ENCODE data around the gene STON2. TPM values are rescaled to one million over a fixed set of nuclear protein-coding genes. Genes with fewer than 3 reads are reported as not detected.

The STON2 gene
- total and polyA plus RNA-seq, 2 of the 13 experiments (the other 11 are each of a cell fraction or from before 2014, with no cell fraction given) = 2.1 to 11.0 TPM

DNA sequence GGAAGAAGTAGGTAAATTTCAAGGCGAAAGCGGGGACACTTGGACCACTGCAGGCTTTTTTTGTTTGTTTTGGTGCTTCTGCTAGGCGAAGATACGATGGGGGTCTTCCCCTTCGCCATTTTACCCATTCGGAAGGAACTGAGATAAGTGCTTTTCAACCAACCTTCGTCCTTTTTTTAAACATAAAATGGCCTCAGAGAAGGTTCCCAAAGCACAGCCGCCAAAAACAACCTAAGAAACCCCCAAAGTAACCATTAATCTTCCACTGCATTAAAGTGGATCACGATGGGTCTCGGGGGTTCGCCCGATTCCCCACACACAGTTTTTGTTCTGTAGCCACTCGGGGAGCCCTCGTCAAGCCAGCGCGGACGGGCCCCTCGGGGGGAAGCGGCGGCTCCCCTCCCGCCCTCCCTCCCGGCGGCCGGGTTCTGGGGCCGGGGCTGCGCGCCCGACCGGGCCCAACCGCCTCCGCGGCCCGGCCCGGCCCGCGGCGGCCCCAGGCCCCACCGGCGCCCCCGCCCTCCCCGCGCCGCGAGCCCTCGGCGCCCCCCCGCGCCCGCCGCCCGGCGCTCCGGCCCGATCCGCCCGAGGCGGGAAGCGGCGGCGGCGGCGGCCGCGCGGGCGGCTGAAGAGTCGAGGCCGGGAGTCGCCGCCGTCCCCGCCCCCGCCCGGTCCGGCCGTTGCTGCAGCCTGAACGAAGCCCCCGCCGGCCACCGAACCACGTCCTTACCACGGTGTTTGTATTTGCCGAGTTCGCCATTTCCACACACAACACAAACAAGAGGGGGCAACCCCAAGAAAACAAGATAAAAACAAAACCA lies 180.2 kb downstream of the STON2 start (continued):
- TF ChIP-seq, protein P1, sequence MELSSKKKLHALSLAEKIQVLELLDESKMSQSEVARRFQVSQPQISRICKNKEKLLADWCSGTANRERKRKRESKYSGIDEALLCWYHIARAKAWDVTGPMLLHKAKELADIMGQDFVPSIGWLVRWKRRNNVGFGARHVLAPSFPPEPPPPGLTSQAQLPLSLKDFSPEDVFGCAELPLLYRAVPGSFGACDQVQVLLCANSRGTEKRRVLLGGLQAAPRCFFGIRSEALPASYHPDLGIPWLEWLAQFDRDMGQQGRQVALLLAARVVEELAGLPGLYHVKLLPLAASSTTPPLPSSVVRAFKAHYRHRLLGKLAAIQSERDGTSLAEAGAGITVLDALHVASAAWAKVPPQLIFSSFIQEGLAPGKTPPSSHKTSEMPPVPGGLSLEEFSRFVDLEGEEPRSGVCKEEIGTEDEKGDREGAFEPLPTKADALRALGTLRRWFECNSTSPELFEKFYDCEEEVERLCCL (CRISPR knock-in tag; IDR thresholded peaks at IDR 0.05; ENCODE audit: borderline replicate concordance) = peak; percentile 18; the same call in 1 of the 2 replicates
- TF ChIP-seq HCFC1 (IDR thresholded peaks at IDR 0.05; ENCODE audit: low read depth, low read length) (no peak), ZFY (CRISPR knock-in tag; IDR thresholded peaks at IDR 0.05) (peak; percentile 6; the same call in 1 of the 2 replicates), AGO2 (optimal IDR thresholded peaks at IDR 0.05; ENCODE audit: low read depth, low read length) (peak; percentile 77)
- TF ChIP-seq, protein P2, sequence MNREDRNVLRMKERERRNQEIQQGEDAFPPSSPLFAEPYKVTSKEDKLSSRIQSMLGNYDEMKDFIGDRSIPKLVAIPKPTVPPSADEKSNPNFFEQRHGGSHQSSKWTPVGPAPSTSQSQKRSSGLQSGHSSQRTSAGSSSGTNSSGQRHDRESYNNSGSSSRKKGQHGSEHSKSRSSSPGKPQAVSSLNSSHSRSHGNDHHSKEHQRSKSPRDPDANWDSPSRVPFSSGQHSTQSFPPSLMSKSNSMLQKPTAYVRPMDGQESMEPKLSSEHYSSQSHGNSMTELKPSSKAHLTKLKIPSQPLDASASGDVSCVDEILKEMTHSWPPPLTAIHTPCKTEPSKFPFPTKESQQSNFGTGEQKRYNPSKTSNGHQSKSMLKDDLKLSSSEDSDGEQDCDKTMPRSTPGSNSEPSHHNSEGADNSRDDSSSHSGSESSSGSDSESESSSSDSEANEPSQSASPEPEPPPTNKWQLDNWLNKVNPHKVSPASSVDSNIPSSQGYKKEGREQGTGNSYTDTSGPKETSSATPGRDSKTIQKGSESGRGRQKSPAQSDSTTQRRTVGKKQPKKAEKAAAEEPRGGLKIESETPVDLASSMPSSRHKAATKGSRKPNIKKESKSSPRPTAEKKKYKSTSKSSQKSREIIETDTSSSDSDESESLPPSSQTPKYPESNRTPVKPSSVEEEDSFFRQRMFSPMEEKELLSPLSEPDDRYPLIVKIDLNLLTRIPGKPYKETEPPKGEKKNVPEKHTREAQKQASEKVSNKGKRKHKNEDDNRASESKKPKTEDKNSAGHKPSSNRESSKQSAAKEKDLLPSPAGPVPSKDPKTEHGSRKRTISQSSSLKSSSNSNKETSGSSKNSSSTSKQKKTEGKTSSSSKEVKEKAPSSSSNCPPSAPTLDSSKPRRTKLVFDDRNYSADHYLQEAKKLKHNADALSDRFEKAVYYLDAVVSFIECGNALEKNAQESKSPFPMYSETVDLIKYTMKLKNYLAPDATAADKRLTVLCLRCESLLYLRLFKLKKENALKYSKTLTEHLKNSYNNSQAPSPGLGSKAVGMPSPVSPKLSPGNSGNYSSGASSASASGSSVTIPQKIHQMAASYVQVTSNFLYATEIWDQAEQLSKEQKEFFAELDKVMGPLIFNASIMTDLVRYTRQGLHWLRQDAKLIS (CRISPR knock-in tag; IDR thresholded peaks at IDR 0.05) = 0 out of 2 replicates have a peak, but pooled peaks have one; percentile 9
